T-cell (primary cell): ENCODE results near the gene CAGE1. TPM values are rescaled to one million over a fixed set of nuclear protein-coding genes. Genes with fewer than 3 reads are reported as not detected.

Experiments used
- ATAC-seq, 4 experiments: fragments of 200-7000 bp in 3 of 4; fragments of 150-1000 bp in 1 of 4; cut with Tn5 transposase; replicated peaks in 1 of 4; 1 replicate in 3 of 4; 2 replicates in 1 of 4; pipeline ENCODE4 v1.10.0; 2021; ENCODE audit warnings: moderate library complexity in 3 of 4, mild to moderate bottlenecking in 2 of 4, moderate number of reproducible peaks in 1 of 4
- CTCF ChIA-PET, 2 donors: fragments of 300-600 bp; sonication (Branson Sonifier 250); formaldehyde crosslinking; loops; one replicate each; lab custom pipeline; 2022; ENCODE audit warnings: antibody characterized with exemption in 2 of 2; lab: Charles Lee
- POLR2A ChIA-PET, 2 donors: fragments of 300-600 bp; sonication (Branson Sonifier 250); formaldehyde crosslinking; loops; one replicate each; lab custom pipeline; 2022; ENCODE audit warnings: antibody characterized with exemption in 2 of 2; lab: Charles Lee
- DNase-seq, 35 experiments: peaks; one replicate each; pipeline versions ENCODE4 v3.0.0 to v3.0.0-alpha.2; 2013 to 2023
- H3K27ac ChIP-seq: one replicate; pipeline ENCODE4 v1.5.1; 2013; ENCODE audit warnings: low read length
- H3K27me3 ChIP-seq, 2 experiments: replicated peaks in 1 of 2; 1 replicate in 1 of 2; 2 replicates in 1 of 2; pipeline versions ENCODE4 v1.6.1 to v1.7.0; 2013; ENCODE audit warnings: low read length in 1 of 2, mixed read lengths in 1 of 2; ENCODE audit not compliant: control insufficient read depth in 2 of 2, insufficient read depth in 2 of 2; ENCODE audit errors: extremely low read depth in 1 of 2
- H3K36me3 ChIP-seq, 2 donors: 1 replicate in 1 of 2; 2 replicates in 1 of 2; pipeline versions ENCODE4 v1.6.1 to v1.7.0; 2013; ENCODE audit warnings: low read length in 1 of 2; ENCODE audit not compliant: control insufficient read depth in 2 of 2, insufficient read depth in 1 of 2; ENCODE audit errors: extremely low read depth in 1 of 2
- H3K4me1 ChIP-seq, 2 experiments: 1 replicate in 1 of 2; 2 replicates in 1 of 2; pipeline versions ENCODE4 v1.6.1 to v1.7.0; 2013; ENCODE audit warnings: low read length in 2 of 2, mixed read lengths in 1 of 2; ENCODE audit not compliant: insufficient read depth in 2 of 2, control insufficient read depth in 1 of 2; ENCODE audit errors: extremely low read depth in 1 of 2
- H3K4me3 ChIP-seq, 2 donors: 1 replicate in 1 of 2; 2 replicates in 1 of 2; pipeline versions ENCODE4 v1.5.1 to v1.7.0; 2013; ENCODE audit warnings: mild to moderate bottlenecking in 2 of 2, low read length in 1 of 2, moderate library complexity in 1 of 2; ENCODE audit not compliant: control insufficient read depth in 1 of 2; ENCODE audit errors: extremely low read depth in 1 of 2
- H3K9me3 ChIP-seq: 2 replicates; pipeline ENCODE4 v1.7.0; 2013
- H3K27ac Mint-ChIP-seq, 2 donors: one replicate each; pipeline ENCODE4 v1.8.0; 2020 to 2021; ENCODE audit warnings: mild to moderate bottlenecking in 2 of 2, mixed read lengths in 2 of 2
- H3K27me3 Mint-ChIP-seq, 2 donors: one replicate each; pipeline ENCODE4 v1.8.0; 2021 to 2022; ENCODE audit warnings: mixed read lengths in 2 of 2
- H3K36me3 Mint-ChIP-seq: one replicate; pipeline ENCODE4 v1.8.0; 2021; ENCODE audit warnings: mixed read lengths
- H3K4me1 Mint-ChIP-seq, 3 donors: one replicate each; pipeline ENCODE4 v1.8.0; 2020 to 2022; ENCODE audit warnings: mixed read lengths in 3 of 3, mild to moderate bottlenecking in 1 of 3
- H3K4me3 Mint-ChIP-seq, 3 donors: one replicate each; pipeline ENCODE4 v1.8.0; 2020 to 2022; ENCODE audit warnings: mild to moderate bottlenecking in 3 of 3, mixed read lengths in 3 of 3, moderate library complexity in 3 of 3
- H3K9me3 Mint-ChIP-seq, 3 donors: one replicate each; pipeline ENCODE4 v1.8.0; 2020 to 2022; ENCODE audit warnings: mixed read lengths in 3 of 3
- WGBS: methylation state at CpG from one replicate; pipeline ENCODE4 v1.1.5; 2013; ENCODE audit warnings: missing lambda C conversion rate; ENCODE audit not compliant: insufficient coverage; 5-methylcytosine and 5-hydroxymethylcytosine counted together
- total RNA-seq, 35 experiments: library from RNA in 6 of 35; stranded (reverse) in 6 of 35; fragments of 120-200 nt in 1 of 35; gene quantifications; one replicate each; pipeline versions ENCODE4 v1.2.1 to v1.2.4 and lab custom pipeline; 2013 to 2026

CAGE1 gene
- total RNA-seq, 5 donors from 2014 or later (not counting 1 experiment from before 2014, with no cell fraction given): 0.09 to 0.75 (median 0.31) TPM; not detected in 1

DNA sequence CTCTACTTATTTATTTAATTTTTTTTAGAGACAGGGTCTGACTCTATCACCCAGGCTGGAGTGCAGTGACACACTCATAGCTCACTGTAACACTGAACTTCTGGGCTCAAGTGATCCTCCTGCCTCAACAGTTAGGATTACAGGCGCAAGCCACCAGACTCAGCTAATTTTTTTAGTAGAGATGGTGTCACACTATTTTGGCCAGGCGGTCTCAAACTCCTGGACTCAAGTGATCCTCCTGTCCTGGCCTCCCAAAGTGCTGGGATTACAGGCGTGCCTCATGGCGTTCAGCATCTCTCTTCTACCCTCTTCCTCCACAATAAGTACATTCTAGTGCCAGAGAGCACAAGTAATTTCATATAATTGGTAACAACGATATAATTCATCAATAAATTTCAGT is 82.0 kb downstream of the CAGE1 start:
- Mint-ChIP-seq H3K36me3 (peaks cover 48% of the 10 kb centered on the region), H3K27ac (no peak overlapping the region), H3K4me3 (no peak overlapping the region), H3K27me3 (no peaks in the 10 kb centered on the region), H3K4me1 (peaks cover 54 to 67% (median 66%) of the 10 kb centered on the region in 3 donors), H3K9me3 (no peaks in the 10 kb centered on the region)
- Histone ChIP-seq H3K4me3 (no peak overlapping the region), H3K9me3 (no peaks in the 10 kb centered on the region), H3K27ac (no peak overlapping the region), H3K4me1 (peaks cover 9% of the 10 kb centered on the region in 2 experiments), H3K27me3 (no peaks in the 10 kb centered on the region), H3K36me3 (peaks cover 8 to 68% of the 10 kb centered on the region in 2 donors)
- ATAC-seq (no peak), DNase-seq (no peak)
- ChIA-PET CTCF (interaction anchor here (0.6 to 0.7 kb wide), 2 partner anchors 77 to 84 kb away, joined by 3 read pairs; no protein-coding TSS in a partner anchor), POLR2A (interaction anchor here in 1 of 2 donors (0.6 kb wide), 1 partner anchor 266 kb away, joined by 3 read pairs; no protein-coding TSS in a partner anchor)
- 97% methylated on average over 4 of the region's 5 CpGs for WGBS

GRCh38 chr6:7304821-7305220 is 84.7 kb downstream of the CAGE1 start:
- Mint-ChIP-seq H3K4me1 (peaks cover 44 to 55% (median 54%) of the 10 kb centered on the region in 3 donors), H3K36me3 (peaks cover 70% of the 10 kb centered on the region)

DNA sequence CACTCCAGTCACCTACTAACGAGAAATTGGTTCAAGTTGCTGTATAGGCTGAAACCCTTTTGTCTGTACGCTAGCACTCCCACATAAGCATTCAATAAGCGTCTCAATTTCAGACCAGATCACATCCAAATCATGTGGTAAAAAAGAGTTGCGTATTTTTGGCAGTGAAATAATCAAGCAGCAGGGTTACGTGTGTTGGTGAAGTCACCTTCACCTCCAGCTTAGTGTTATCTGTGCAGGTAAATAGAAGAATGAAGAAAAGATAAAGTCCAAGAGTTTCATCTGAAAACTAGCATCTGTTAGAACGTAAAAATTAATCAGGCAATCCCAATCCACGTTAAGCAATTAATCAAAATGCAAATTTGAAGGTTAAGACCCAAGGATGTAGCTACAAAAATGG is 87.8 kb downstream of the CAGE1 start:
- peaks cover 64% of the 10 kb centered on the region for H3K36me3 Mint-ChIP-seq
- no peak overlapping the region for H3K4me3 Mint-ChIP-seq
- Histone ChIP-seq H3K4me3 (no peak overlapping the region), H3K36me3 (peaks cover 11 to 84% of the 10 kb centered on the region in 2 donors), H3K27me3 (no peaks in the 10 kb centered on the region), H3K4me1 (no peaks in the 10 kb centered on the region), H3K9me3 (no peaks in the 10 kb centered on the region), H3K27ac (no peak overlapping the region)
- ATAC-seq: no peak
- no peaks in the 10 kb centered on the region for H3K27me3 Mint-ChIP-seq
- H3K9me3 Mint-ChIP-seq: no peaks in the 10 kb centered on the region
- ChIA-PET CTCF (no interaction called here), POLR2A (interaction anchor here in 1 of 2 donors (0.6 kb wide), 1 partner anchor 134 kb away, joined by 10 read pairs; no protein-coding TSS in a partner anchor)
- no peak overlapping the region for H3K27ac Mint-ChIP-seq
- peaks cover 21 to 34% (median 31%) of the 10 kb centered on the region in 3 donors for H3K4me1 Mint-ChIP-seq
- no peak for DNase-seq
- WGBS: no CpG with 5 or more reads among the region's 7 CpGs

More at GRCh38 chr6:7304821-7305220, 84.7 kb downstream of the CAGE1 start:
- Histone ChIP-seq H3K9me3 (no peaks in the 10 kb centered on the region), H3K4me1 (peaks cover 0 to 6% of the 10 kb centered on the region in 2 experiments), H3K27me3 (no peaks in the 10 kb centered on the region), H3K4me3 (no peak overlapping the region), H3K27ac (no peak overlapping the region), H3K36me3 (peaks cover 8 to 86% of the 10 kb centered on the region in 2 donors)
- no peak overlapping the region for H3K27ac Mint-ChIP-seq
- H3K4me3 Mint-ChIP-seq: no peak overlapping the region
- no peaks in the 10 kb centered on the region for H3K27me3 Mint-ChIP-seq
- no CpG with 5 or more reads among the region's 1 CpG for WGBS
- ChIA-PET CTCF (no interaction called here), POLR2A (no interaction called here)
- ATAC-seq (no peak), DNase-seq (no peak)
- H3K9me3 Mint-ChIP-seq: no peaks in the 10 kb centered on the region

GRCh38 chr6:7300926-7301325 is 88.6 kb downstream of the CAGE1 start:
- 83% methylated on average over 5 of the region's 5 CpGs for WGBS
- Mint-ChIP-seq H3K4me1 (peaks cover 21 to 35% (median 33%) of the 10 kb centered on the region in 3 donors), H3K27ac (no peak overlapping the region), H3K9me3 (no peaks in the 10 kb centered on the region), H3K36me3 (peaks cover 66% of the 10 kb centered on the region), H3K4me3 (no peak overlapping the region), H3K27me3 (no peaks in the 10 kb centered on the region)
- Histone ChIP-seq H3K27me3 (no peaks in the 10 kb centered on the region), H3K4me1 (no peaks in the 10 kb centered on the region), H3K27ac (no peak overlapping the region), H3K36me3 (peaks cover 11 to 87% of the 10 kb centered on the region in 2 donors), H3K4me3 (no peak overlapping the region), H3K9me3 (no peaks in the 10 kb centered on the region)
- POLR2A ChIA-PET: interaction anchor here in 1 of 2 donors (1.1 kb wide), 1 partner anchor 11 kb away, joined by 3 read pairs; no protein-coding TSS in a partner anchor
- ATAC-seq (no peak), DNase-seq (no peak)
- CTCF ChIA-PET: interaction anchor here in 1 of 2 donors (1.2 kb wide), 1 partner anchor 91 kb away, joined by 3 read pairs; no protein-coding TSS in a partner anchor

- H3K9me3 Mint-ChIP-seq: no peaks in the 10 kb centered on the region
- peaks cover 7 to 21% (median 16%) of the 10 kb centered on the region in 3 donors for H3K4me1 Mint-ChIP-seq
- H3K27me3 ChIP-seq: no peaks in the 10 kb centered on the region
- CTCF ChIA-PET: no interaction called here
- POLR2A ChIA-PET: interaction anchor here (0.7 to 1.0 kb wide), 2 partner anchors 92 to 120 kb away, joined by 4 read pairs; partner anchors contain the start of genes CAGE1 (in 1 of the 2) and RIOK1 (in 1 of the 2)
- no peaks in the 10 kb centered on the region for H3K9me3 ChIP-seq
- H3K4me1 ChIP-seq: no peaks in the 10 kb centered on the region
- no peaks in the 10 kb centered on the region for H3K27me3 Mint-ChIP-seq
- no peak overlapping the region for H3K4me3 Mint-ChIP-seq
- H3K36me3 Mint-ChIP-seq: peaks cover 53% of the 10 kb centered on the region
- no peak overlapping the region for H3K27ac ChIP-seq
- no peak overlapping the region for H3K27ac Mint-ChIP-seq
- WGBS: no CpG with 5 or more reads among the region's 1 CpG
- H3K4me3 ChIP-seq: no peak overlapping the region
- ATAC-seq (no peak), DNase-seq (no peak)
- H3K36me3 ChIP-seq: peaks cover 5 to 80% of the 10 kb centered on the region in 2 donors
Observed at GRCh38 chr6:7298113-7298512, 91.4 kb downstream of the CAGE1 start.

DNA sequence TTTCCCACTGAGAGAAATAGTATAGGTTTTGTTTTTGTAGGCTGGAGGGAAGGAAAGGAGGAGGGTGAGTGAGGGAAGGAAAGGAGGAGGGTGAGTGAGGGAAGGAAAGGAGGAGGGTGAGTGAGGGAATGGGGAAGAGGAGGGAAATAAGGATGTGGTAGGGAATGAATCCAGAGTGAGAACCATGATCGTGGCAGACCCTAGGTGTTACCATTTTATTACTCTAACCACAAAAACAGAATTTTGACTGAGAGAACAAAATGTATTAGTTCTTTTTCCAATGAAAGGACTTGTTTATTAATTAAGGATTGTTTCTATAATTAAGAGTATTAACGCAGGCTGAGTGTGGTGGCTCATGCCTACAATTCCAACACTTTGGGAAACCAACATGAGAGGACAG is 92.9 kb downstream of the CAGE1 start:
- Mint-ChIP-seq H3K27ac (no peak overlapping the region), H3K4me3 (no peak overlapping the region), H3K4me1 (peaks cover 7 to 18% (median 16%) of the 10 kb centered on the region in 3 donors), H3K9me3 (no peaks in the 10 kb centered on the region), H3K27me3 (no peaks in the 10 kb centered on the region), H3K36me3 (peaks cover 55% of the 10 kb centered on the region)
- H3K4me3 ChIP-seq: no peak overlapping the region
- no CpG with 5 or more reads among the region's 2 CpGs for WGBS
- ATAC-seq (no peak), DNase-seq (no peak)
- ChIA-PET POLR2A (interaction anchor here in 1 of 2 donors (0.5 kb wide), 1 partner anchor 1932 kb away, joined by 4 read pairs; no protein-coding TSS in a partner anchor), CTCF (interaction anchor here (0.7 to 0.8 kb wide), 3 partner anchors 10 to 814 kb away, joined by 3 to 5 read pairs (median 4); no protein-coding TSS in a partner anchor)
- no peaks in the 10 kb centered on the region for H3K9me3 ChIP-seq
- no peaks in the 10 kb centered on the region for H3K4me1 ChIP-seq
- no peak overlapping the region for H3K27ac ChIP-seq
- H3K27me3 ChIP-seq: no peaks in the 10 kb centered on the region
- peaks cover 5 to 81% of the 10 kb centered on the region in 2 donors for H3K36me3 ChIP-seq
